H9 (cell line): Measurements from ENCODE around the gene PEX5L. TPM values are rescaled to one million over a fixed set of nuclear protein-coding genes. Genes with fewer than 3 reads are reported as not detected.

Experiments used
- DNase-seq: peaks from one replicate; pipeline ENCODE4 v3.0.0-alpha.2; 2017
- H2AFZ ChIP-seq: one replicate; pipeline ENCODE4 v1.6.1; 2013; ENCODE audit warnings: mild to moderate bottlenecking, low read length, control low read depth, moderate library complexity
- H2AK5ac ChIP-seq: 2 replicates; pipeline ENCODE4 v1.6.1; 2013; ENCODE audit warnings: low read length, control low read depth, mixed read lengths; ENCODE audit not compliant: insufficient read length
- H2BK120ac ChIP-seq: one replicate; pipeline ENCODE4 v1.6.1; 2013; ENCODE audit warnings: low read depth, mild to moderate bottlenecking, low read length, control low read depth, inconsistent platforms; ENCODE audit not compliant: poor library complexity, severe bottlenecking
- H2BK12ac ChIP-seq: 2 replicates; pipeline ENCODE4 v1.6.1; 2013; ENCODE audit warnings: low read length, control low read depth, mixed read lengths, low read depth; ENCODE audit not compliant: insufficient read length
- H2BK15ac ChIP-seq: 2 replicates; pipeline ENCODE4 v1.6.1; 2013; ENCODE audit warnings: low read depth, low read length, control low read depth
- H2BK20ac ChIP-seq: one replicate; pipeline ENCODE4 v1.6.1; 2013; ENCODE audit warnings: low read depth, mild to moderate bottlenecking, low read length, control low read depth, inconsistent platforms; ENCODE audit not compliant: poor library complexity, severe bottlenecking
- H2BK5ac ChIP-seq: 2 replicates; pipeline ENCODE4 v1.6.1; 2013; ENCODE audit warnings: low read length, control low read depth, mixed read lengths; ENCODE audit not compliant: insufficient read length
- H3K14ac ChIP-seq: 2 replicates; pipeline ENCODE4 v1.6.1; 2013; ENCODE audit warnings: low read length, control low read depth; ENCODE audit not compliant: insufficient read depth
- H3K18ac ChIP-seq: 2 replicates; pipeline ENCODE4 v1.6.1; 2013; ENCODE audit warnings: low read depth, mild to moderate bottlenecking, mixed read lengths, low read length, control low read depth; ENCODE audit not compliant: insufficient read length
- H3K23ac ChIP-seq: 2 replicates; pipeline ENCODE4 v1.6.1; 2013; ENCODE audit warnings: low read length, control low read depth, mixed read lengths, low read depth; ENCODE audit not compliant: insufficient read length
- H3K23me2 ChIP-seq: 2 replicates; pipeline ENCODE4 v1.6.1; 2013; ENCODE audit warnings: low read depth, mild to moderate bottlenecking, mixed read lengths, low read length, control low read depth; ENCODE audit not compliant: insufficient read length, poor library complexity, severe bottlenecking
- H3K27ac ChIP-seq: 2 replicates; pipeline ENCODE4 v1.5.1; 2013; ENCODE audit warnings: low read length, control low read depth, mixed read lengths, low read depth; ENCODE audit not compliant: insufficient read length
- H3K27me3 ChIP-seq: 2 replicates; pipeline ENCODE4 v1.6.1; 2013; ENCODE audit warnings: low read length, control low read depth, inconsistent platforms; ENCODE audit not compliant: insufficient read depth
- H3K4ac ChIP-seq: 2 replicates; pipeline ENCODE4 v1.6.1; 2013; ENCODE audit warnings: low read depth, mild to moderate bottlenecking, control low read depth, inconsistent platforms, low read length, moderate library complexity
- H3K4me1 ChIP-seq: 2 replicates; pipeline ENCODE4 v1.6.1; 2013; ENCODE audit warnings: low read length, control low read depth, inconsistent platforms; ENCODE audit not compliant: insufficient read depth
- H3K4me2 ChIP-seq: 2 replicates; pipeline ENCODE4 v1.6.1; 2013; ENCODE audit warnings: low read length, control low read depth, mixed read lengths; ENCODE audit not compliant: insufficient read length, insufficient read depth
- H3K56ac ChIP-seq: 2 replicates; pipeline ENCODE4 v1.6.1; 2013; ENCODE audit warnings: low read depth, mild to moderate bottlenecking, mixed read lengths, low read length, control low read depth; ENCODE audit not compliant: insufficient read length
- H3K79me1 ChIP-seq: 2 replicates; pipeline ENCODE4 v1.6.1; 2013; ENCODE audit warnings: low read depth, mild to moderate bottlenecking, moderate library complexity, low read length, control low read depth, inconsistent platforms; ENCODE audit not compliant: insufficient read depth, poor library complexity, severe bottlenecking
- H3K79me2 ChIP-seq: 2 replicates; pipeline ENCODE4 v1.6.1; 2013; ENCODE audit warnings: low read length, control low read depth, inconsistent platforms; ENCODE audit not compliant: insufficient read depth
- H3K9ac ChIP-seq: 2 replicates; pipeline ENCODE4 v1.6.1; 2013; ENCODE audit warnings: low read length, control low read depth, mixed read lengths; ENCODE audit not compliant: insufficient read length; ENCODE audit errors: extremely low read depth
- H3K9me3 ChIP-seq: one replicate; pipeline ENCODE4 v1.6.1; 2013; ENCODE audit warnings: low read depth, low read length, inconsistent platforms; ENCODE audit not compliant: control insufficient read depth
- H3T11ph ChIP-seq: one replicate; pipeline ENCODE4 v1.6.1; 2013; ENCODE audit warnings: mild to moderate bottlenecking, low read length, control low read depth, inconsistent platforms
- H4K20me1 ChIP-seq: one replicate; pipeline ENCODE4 v1.6.1; 2013; ENCODE audit not compliant: control insufficient read depth, insufficient read length, insufficient read depth
- H4K5ac ChIP-seq: 2 replicates; pipeline ENCODE4 v1.6.1; 2013; ENCODE audit warnings: low read depth, mild to moderate bottlenecking, mixed read lengths, low read length, control low read depth; ENCODE audit not compliant: insufficient read length
- H4K8ac ChIP-seq: replicated peaks from 2 replicates; pipeline ENCODE4 v1.6.1; 2013; ENCODE audit warnings: low read length, control low read depth, mixed read lengths, low read depth; ENCODE audit not compliant: insufficient read length
- H4K91ac ChIP-seq: 2 replicates; pipeline ENCODE4 v1.6.1; 2013; ENCODE audit warnings: low read depth, mild to moderate bottlenecking, moderate library complexity, mixed read lengths, low read length, control low read depth; ENCODE audit not compliant: insufficient read length
- H3K27ac Mint-ChIP-seq, 3 experiments: 2 replicates in 2 of 3; 3 replicates in 1 of 3; pipeline ENCODE4 v1.8.0; 2020 to 2021; ENCODE audit warnings: mixed read lengths in 3 of 3, mild to moderate bottlenecking in 1 of 3, moderate library complexity in 1 of 3
- H3K27me3 Mint-ChIP-seq: 2 replicates; pipeline ENCODE4 v1.8.0; 2021; ENCODE audit warnings: low read depth, mild to moderate bottlenecking, moderate library complexity, mixed read lengths
- H3K36me3 Mint-ChIP-seq, 3 experiments: 2 replicates in 2 of 3; 3 replicates in 1 of 3; pipeline ENCODE4 v1.8.0; 2020 to 2021; ENCODE audit warnings: low read depth in 3 of 3, mixed read lengths in 3 of 3; ENCODE audit not compliant: insufficient read depth in 1 of 3
- H3K4me1 Mint-ChIP-seq, 2 experiments: 2 replicates each; pipeline ENCODE4 v1.8.0; 2020; ENCODE audit warnings: mixed read lengths in 2 of 2
- H3K4me3 Mint-ChIP-seq, 2 experiments: 2 replicates in 1 of 2; 3 replicates in 1 of 2; pipeline ENCODE4 v1.8.0; 2020 to 2021; ENCODE audit warnings: mild to moderate bottlenecking in 2 of 2, mixed read lengths in 2 of 2, moderate library complexity in 1 of 2
- H3K9me3 Mint-ChIP-seq, 2 experiments: 2 replicates in 1 of 2; 3 replicates in 1 of 2; pipeline ENCODE4 v1.8.0; 2020; ENCODE audit warnings: mild to moderate bottlenecking in 2 of 2, mixed read lengths in 2 of 2, moderate library complexity in 1 of 2
- WGBS: extraction: QIAGEN DNeasy Blood & Tissue Kit; methylation state at CpG from one replicate; pipeline ENCODE4 v1.1.7; 2013; ENCODE audit warnings: missing lambda C conversion rate, low lambda C conversion rate, mixed read lengths; ENCODE audit not compliant: insufficient read length; ENCODE audit errors: extremely low coverage; 5-methylcytosine and 5-hydroxymethylcytosine counted together
- total RNA-seq: library from RNA; stranded (reverse); gene quantifications from 2 replicates; pipeline ENCODE4 v1.2.1, GENCODE V29; 2021
- TF ChIP-seq, protein P1 (sequence below): fragments of 200-600 bp; sonication (generic); conservative IDR thresholded peaks from 3 replicates; pipeline ENCODE4 v1.8.0; 2021; ENCODE audit warnings: antibody characterized with exemption, mild to moderate bottlenecking

Gene PEX5L
- total RNA-seq, 1 experiment from 2014 or later, result 0.85 TPM

DNA sequence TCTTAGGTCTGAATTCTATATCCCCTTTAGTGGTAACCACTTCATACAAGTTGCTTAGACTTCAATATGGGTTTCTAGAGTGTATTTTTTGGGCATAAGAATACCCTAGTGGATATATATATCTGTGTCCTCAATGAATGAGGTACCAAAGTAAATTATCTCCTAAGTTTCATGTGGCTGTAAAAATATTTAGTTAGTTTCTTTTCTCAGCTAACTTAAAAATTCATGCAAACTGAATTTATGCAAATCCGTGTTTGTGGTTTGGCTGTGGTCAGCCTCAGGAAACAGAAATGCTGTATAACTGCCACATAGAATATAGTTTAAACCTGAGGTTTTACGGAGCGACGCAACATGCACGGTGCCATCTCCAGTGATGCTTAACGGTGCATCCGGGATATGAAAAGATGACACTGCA lies 80.3 kb downstream of the PEX5L start:
- Histone ChIP-seq H2BK15ac (no peak overlapping the region), H3T11ph (no peak overlapping the region), H3K23ac (no peak overlapping the region), H3K9me3 (no peaks in the 10 kb centered on the region), H4K20me1 (no peaks in the 10 kb centered on the region), H3K18ac (no peak overlapping the region), H4K8ac (no peak overlapping the region), H3K14ac (no peak overlapping the region), H3K4me2 (no peak overlapping the region), H3K79me1 (no peaks in the 10 kb centered on the region), H3K9ac (no peak overlapping the region), H3K27me3 (no peaks in the 10 kb centered on the region), H2BK5ac (no peak overlapping the region), H3K56ac (no peak overlapping the region), H2AK5ac (no peak overlapping the region), H3K79me2 (no peaks in the 10 kb centered on the region), H3K4ac (no peak overlapping the region), H2BK12ac (no peak overlapping the region), H3K23me2 (no peaks in the 10 kb centered on the region), H2AFZ (no peak overlapping the region), H3K27ac (no peak overlapping the region), H4K91ac (no peak overlapping the region), H2BK120ac (no peak overlapping the region), H4K5ac (no peak overlapping the region), H3K4me1 (no peaks in the 10 kb centered on the region), H2BK20ac (no peak overlapping the region)
- no CpG with 5 or more reads among the region's 7 CpGs for WGBS
- DNase-seq, result no peak
- H3K4me3 Mint-ChIP-seq, result no peak overlapping the region
- H3K27me3 Mint-ChIP-seq, result no peaks in the 10 kb centered on the region
- TF ChIP-seq, protein P1, sequence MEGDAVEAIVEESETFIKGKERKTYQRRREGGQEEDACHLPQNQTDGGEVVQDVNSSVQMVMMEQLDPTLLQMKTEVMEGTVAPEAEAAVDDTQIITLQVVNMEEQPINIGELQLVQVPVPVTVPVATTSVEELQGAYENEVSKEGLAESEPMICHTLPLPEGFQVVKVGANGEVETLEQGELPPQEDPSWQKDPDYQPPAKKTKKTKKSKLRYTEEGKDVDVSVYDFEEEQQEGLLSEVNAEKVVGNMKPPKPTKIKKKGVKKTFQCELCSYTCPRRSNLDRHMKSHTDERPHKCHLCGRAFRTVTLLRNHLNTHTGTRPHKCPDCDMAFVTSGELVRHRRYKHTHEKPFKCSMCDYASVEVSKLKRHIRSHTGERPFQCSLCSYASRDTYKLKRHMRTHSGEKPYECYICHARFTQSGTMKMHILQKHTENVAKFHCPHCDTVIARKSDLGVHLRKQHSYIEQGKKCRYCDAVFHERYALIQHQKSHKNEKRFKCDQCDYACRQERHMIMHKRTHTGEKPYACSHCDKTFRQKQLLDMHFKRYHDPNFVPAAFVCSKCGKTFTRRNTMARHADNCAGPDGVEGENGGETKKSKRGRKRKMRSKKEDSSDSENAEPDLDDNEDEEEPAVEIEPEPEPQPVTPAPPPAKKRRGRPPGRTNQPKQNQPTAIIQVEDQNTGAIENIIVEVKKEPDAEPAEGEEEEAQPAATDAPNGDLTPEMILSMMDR, result no peak
- H3K4me1 Mint-ChIP-seq, result peaks cover 10% of the 10 kb centered on the region in 2 experiments; a peak in 3 of 4 replicates
- H3K36me3 Mint-ChIP-seq, result no peaks in the 10 kb centered on the region; a peak in 1 of 7 replicates
- 0 out of 5 replicates have a peak, but pooled peaks cover 0 to 2% of the 10 kb centered on the region in 2 experiments for H3K9me3 Mint-ChIP-seq
- H3K27ac Mint-ChIP-seq, result no peak overlapping the region
